ENCODE data around the gene SH3D19.

DNA sequence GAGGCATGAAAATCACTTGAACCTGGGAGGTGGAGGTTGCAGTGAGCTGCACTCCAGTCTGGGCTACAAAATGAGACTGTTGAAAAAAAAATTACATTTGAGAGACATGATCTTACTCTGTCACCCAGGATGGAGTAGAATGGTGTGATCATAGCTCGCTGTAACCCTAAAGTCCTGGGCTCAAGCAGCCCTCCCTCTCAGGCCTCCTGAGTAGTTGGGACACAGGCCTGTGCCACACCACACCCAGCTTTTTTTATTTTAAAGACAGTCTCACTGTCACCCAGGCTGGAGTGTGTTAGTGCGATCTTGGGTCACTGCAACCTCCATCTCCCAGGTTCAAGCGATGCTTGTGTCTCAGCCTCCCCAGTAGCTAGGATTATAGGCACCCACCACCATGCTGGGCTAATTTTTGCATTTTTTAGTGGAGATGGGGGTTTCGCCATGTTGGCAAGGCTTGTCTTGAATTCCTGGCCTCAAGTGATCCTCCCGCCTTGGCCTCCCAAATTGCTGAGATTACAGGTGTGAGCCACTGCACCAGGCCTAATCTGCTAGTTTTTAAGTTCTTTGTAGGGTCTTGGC is 219.9 kb downstream of the SH3D19 start:
- TF ChIP-seq, protein P1, sequence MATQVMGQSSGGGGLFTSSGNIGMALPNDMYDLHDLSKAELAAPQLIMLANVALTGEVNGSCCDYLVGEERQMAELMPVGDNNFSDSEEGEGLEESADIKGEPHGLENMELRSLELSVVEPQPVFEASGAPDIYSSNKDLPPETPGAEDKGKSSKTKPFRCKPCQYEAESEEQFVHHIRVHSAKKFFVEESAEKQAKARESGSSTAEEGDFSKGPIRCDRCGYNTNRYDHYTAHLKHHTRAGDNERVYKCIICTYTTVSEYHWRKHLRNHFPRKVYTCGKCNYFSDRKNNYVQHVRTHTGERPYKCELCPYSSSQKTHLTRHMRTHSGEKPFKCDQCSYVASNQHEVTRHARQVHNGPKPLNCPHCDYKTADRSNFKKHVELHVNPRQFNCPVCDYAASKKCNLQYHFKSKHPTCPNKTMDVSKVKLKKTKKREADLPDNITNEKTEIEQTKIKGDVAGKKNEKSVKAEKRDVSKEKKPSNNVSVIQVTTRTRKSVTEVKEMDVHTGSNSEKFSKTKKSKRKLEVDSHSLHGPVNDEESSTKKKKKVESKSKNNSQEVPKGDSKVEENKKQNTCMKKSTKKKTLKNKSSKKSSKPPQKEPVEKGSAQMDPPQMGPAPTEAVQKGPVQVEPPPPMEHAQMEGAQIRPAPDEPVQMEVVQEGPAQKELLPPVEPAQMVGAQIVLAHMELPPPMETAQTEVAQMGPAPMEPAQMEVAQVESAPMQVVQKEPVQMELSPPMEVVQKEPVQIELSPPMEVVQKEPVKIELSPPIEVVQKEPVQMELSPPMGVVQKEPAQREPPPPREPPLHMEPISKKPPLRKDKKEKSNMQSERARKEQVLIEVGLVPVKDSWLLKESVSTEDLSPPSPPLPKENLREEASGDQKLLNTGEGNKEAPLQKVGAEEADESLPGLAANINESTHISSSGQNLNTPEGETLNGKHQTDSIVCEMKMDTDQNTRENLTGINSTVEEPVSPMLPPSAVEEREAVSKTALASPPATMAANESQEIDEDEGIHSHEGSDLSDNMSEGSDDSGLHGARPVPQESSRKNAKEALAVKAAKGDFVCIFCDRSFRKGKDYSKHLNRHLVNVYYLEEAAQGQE (IDR thresholded peaks at IDR 0.05; ENCODE audit: insufficient read depth in 1 of 2, low read depth in 2 of 2, low read length in 2 of 2): no peak
- no peak; the same call in 1 of the 2 replicates for TF ChIP-seq SIN3A (IDR thresholded peaks at IDR 0.05; ENCODE audit: borderline replicate concordance, insufficient read depth, low read length)
- TF ChIP-seq TAF1 (IDR thresholded peaks at IDR 0.05; ENCODE audit: borderline replicate concordance, insufficient read depth, low read length): no peak

Data from PFSK-1 (cell line).